ENCODE data around the gene E2F1. TPM values are rescaled to one million over a fixed set of nuclear protein-coding genes. Genes with fewer than 3 reads are reported as not detected.

The E2F1 gene
- total and polyA plus RNA-seq, 2 of the 4 experiments (the other 2 are of a cell fraction): 10.9 to 14.0 TPM

- H3K36me3 ChIP-seq (ENCODE audit: control insufficient read depth, insufficient read depth, low read length): no peaks in the 10 kb centered on the region
- H2AFZ ChIP-seq (replicated peaks; ENCODE audit: low read length, poor library complexity): no peak overlapping the region
- no peak overlapping the region for H3K14ac ChIP-seq (replicated peaks; ENCODE audit: low read depth, low read length)
- H4K8ac ChIP-seq (ENCODE audit: low read depth in 2 of 2, low read length in 2 of 2): no peak overlapping the region
- H3K18ac ChIP-seq (ENCODE audit: low read depth, low read length): no peak overlapping the region
- no peak overlapping the region for H3K9ac ChIP-seq (ENCODE audit: low read depth, low read length)
- WGBS, 2 experiments (ENCODE audit: extremely low coverage in 2 of 2, insufficient read length in 1 of 2): 92% methylated on average over 2 of the region's 9 CpGs; no CpG with 5 or more reads in 1 of the 2 experiments
- no peaks in the 10 kb centered on the region for H3K27me3 ChIP-seq (ENCODE audit: control insufficient read depth, insufficient read depth, low read length)
- H2BK5ac ChIP-seq (ENCODE audit: low read depth, low read length, poor library complexity, severe bottlenecking): no peak overlapping the region
- BruUV-seq (replicated peaks): no TSS peak
- DNase-seq (no peak), ATAC-seq (ENCODE audit: low read depth) (no peak)
- H3K4me3 ChIP-seq (ENCODE audit: insufficient read depth, low read depth, low read length): no peak overlapping the region
- H3K27ac ChIP-seq (ENCODE audit: insufficient read depth, low read length): no peak overlapping the region
- TF ChIP-seq RFX5 (IDR thresholded peaks at IDR 0.05; ENCODE audit: low read depth, low read length) (no peak), MXI1 (IDR thresholded peaks at IDR 0.05; ENCODE audit: borderline replicate concordance, low read depth, low read length) (no peak), CHD1 (IDR thresholded peaks at IDR 0.05; ENCODE audit: low read depth, low read length) (no peak), RCOR1 (IDR thresholded peaks at IDR 0.05; ENCODE audit: insufficient replicate concordance, low read length) (no peak), SMC3 (IDR thresholded peaks at IDR 0.05; ENCODE audit: low read depth, low read length) (no peak), POLR2A (IDR thresholded peaks at IDR 0.05; ENCODE audit: low read depth, low read length) (no peak), CEBPB (IDR thresholded peaks at IDR 0.05; ENCODE audit: low read depth, low read length) (no peak), CTCF (conservative IDR thresholded peaks at IDR 0.05; ENCODE audit: low read depth, low read length) (no peak), ELK1 (IDR thresholded peaks at IDR 0.05; ENCODE audit: borderline replicate concordance, low read depth, low read length) (no peak), MAZ (IDR thresholded peaks at IDR 0.05; ENCODE audit: borderline replicate concordance, low read depth, low read length) (no peak), BHLHE40 (IDR thresholded peaks at IDR 0.05; ENCODE audit: low read depth, low read length) (no peak), MAFK (IDR thresholded peaks at IDR 0.05; ENCODE audit: low read depth, low read length) (no peak), FOS (IDR thresholded peaks at IDR 0.05; ENCODE audit: low read depth, low read length) (no peak), RAD21 (IDR thresholded peaks at IDR 0.05; ENCODE audit: low read length) (no peak), NFE2L2 (IDR thresholded peaks at IDR 0.05; ENCODE audit: low read depth, low read length) (no peak)
- TF ChIP-seq, protein P1, sequence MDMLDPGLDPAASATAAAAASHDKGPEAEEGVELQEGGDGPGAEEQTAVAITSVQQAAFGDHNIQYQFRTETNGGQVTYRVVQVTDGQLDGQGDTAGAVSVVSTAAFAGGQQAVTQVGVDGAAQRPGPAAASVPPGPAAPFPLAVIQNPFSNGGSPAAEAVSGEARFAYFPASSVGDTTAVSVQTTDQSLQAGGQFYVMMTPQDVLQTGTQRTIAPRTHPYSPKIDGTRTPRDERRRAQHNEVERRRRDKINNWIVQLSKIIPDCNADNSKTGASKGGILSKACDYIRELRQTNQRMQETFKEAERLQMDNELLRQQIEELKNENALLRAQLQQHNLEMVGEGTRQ (IDR thresholded peaks at IDR 0.05; ENCODE audit: low read depth, low read length): no peak
- intact Hi-C loops (cut with micrococcal nuclease) (no loop called here), in situ Hi-C loops (cut with MboI; ENCODE audit: low sequenced_read_pairs) (no loop called here), dilution Hi-C loops (cut with HindIII; ENCODE audit: low sequenced_read_pairs, unreplicated experiment) (no loop called here)
- H2BK120ac ChIP-seq (ENCODE audit: low read depth, low read length): no peak overlapping the region
- peaks cover 10% of the 10 kb centered on the region for H3K4me1 ChIP-seq (ENCODE audit: control insufficient read depth, insufficient read depth, low read length)
- ChIA-PET CTCF (interaction anchor here (1.0 kb wide), 1 partner anchor 13 kb away, joined by 3 read pairs; no protein-coding TSS in a partner anchor), POLR2A (ENCODE audit: unreplicated experiment) (no interaction called here)
- H3K56ac ChIP-seq (ENCODE audit: extremely low read depth, insufficient read depth, low read length): no peak overlapping the region
- H3K4me2 ChIP-seq (ENCODE audit: low read depth, low read length): no peak overlapping the region
- H3K23ac ChIP-seq (ENCODE audit: low read depth, low read length): no peak overlapping the region
- H2BK20ac ChIP-seq (ENCODE audit: low read depth, low read length): no peak overlapping the region
- no peaks in the 10 kb centered on the region for H3K9me3 ChIP-seq (ENCODE audit: control insufficient read depth, insufficient read depth, low read length)
- peaks cover 24% of the 10 kb centered on the region for H4K20me1 ChIP-seq (ENCODE audit: insufficient read depth, low read length)
- peaks cover 24% of the 10 kb centered on the region; the same call in 1 of the 2 replicates for H3K9me1 ChIP-seq (ENCODE audit: insufficient read depth, low read length)
- no peak overlapping the region for H2AK5ac ChIP-seq (ENCODE audit: low read depth, low read length)
- peaks cover 7 to 52% of the 10 kb centered on the region in 2 experiments; a peak in 2 of 4 replicates for H3K79me1 ChIP-seq (ENCODE audit: low read depth in 1 of 2, low read length in 2 of 2)
- H4K91ac ChIP-seq (ENCODE audit: insufficient read depth, low read depth, low read length): no peak overlapping the region
- no peak overlapping the region for H2BK15ac ChIP-seq (ENCODE audit: low read depth, low read length)
- H4K5ac ChIP-seq (ENCODE audit: low read depth, low read length): no peak overlapping the region
- H2AK9ac ChIP-seq (replicated peaks; ENCODE audit: low read depth, low read length, poor library complexity): no peak overlapping the region
- no peak overlapping the region for H3K4ac ChIP-seq (ENCODE audit: low read depth, low read length)
Observed at GRCh38 chr20:33681728-33682353, 4.3 kb downstream of the E2F1 start.
